H1 (cell line): Measurements from ENCODE around the gene NKIRAS2. TPM values are rescaled to one million over a fixed set of nuclear protein-coding genes. Genes with fewer than 3 reads are reported as not detected.

Source experiments
- JUN ChIP-seq: IDR thresholded peaks from 2 replicates; pipeline ENCODE4 v1.6.1; 2011; ENCODE audit warnings: low read depth, mild to moderate bottlenecking, improper control_type of control experiment, low read length
- SUZ12 ChIP-seq: fragments of 200-600 bp; sonication (generic); IDR thresholded peaks from 2 replicates; pipeline ENCODE4 v1.6.1; 2012; ENCODE audit warnings: mild to moderate bottlenecking, inconsistent platforms, low read length, moderate library complexity, mixed read lengths
- TAF1 ChIP-seq: IDR thresholded peaks from 2 replicates; pipeline ENCODE4 v1.6.1; 2011; ENCODE audit warnings: mild to moderate bottlenecking, low read depth, low read length
- TEAD4 ChIP-seq: IDR thresholded peaks from 2 replicates; pipeline ENCODE4 v1.6.1; 2012; ENCODE audit warnings: low read depth, low read length, inconsistent platforms, mixed read lengths
- polyA plus RNA-seq, 7 experiments: library from polyadenylated mRNA; depleted of rRNA in 3 of 7; stranded (reverse) in 5 of 7; unstranded in 2 of 7; fragments of >200 nt in 5 of 7; fragments of 200-250 nt in 2 of 7; gene quantifications; 1 replicate in 5 of 7; 2 replicates in 1 of 7; 4 replicates in 1 of 7; pipeline versions ENCODE4 v1.2.1 to v1.2.3, GENCODE V29; 2011 to 2013; ENCODE audit warnings: missing spikeins in 2 of 7, mixed read lengths in 2 of 7
- total RNA-seq: library from RNA; stranded (reverse); fragmentation: NEBNext Ultra II Directional; extraction: Animal tissue kit (Norgen Biotek cat#: 25700); gene quantifications from 2 replicates; pipeline ENCODE4 v1.2.1, GENCODE V29; 2021
- TF ChIP-seq, protein P1 (sequence below): fragments of 300-600 bp; sonication (generic); IDR thresholded peaks from 2 replicates; pipeline ENCODE4 v1.7.1; 2012; ENCODE audit warnings: low read length, moderate library complexity, mild to moderate bottlenecking, inconsistent platforms; ENCODE audit not compliant: insufficient replicate concordance

NKIRAS2 gene
- total and polyA plus RNA-seq, 2 of the 8 experiments (the other 6 are each of a cell fraction or from before 2014, with no cell fraction given) = 34.5 to 51.1 TPM

DNA sequence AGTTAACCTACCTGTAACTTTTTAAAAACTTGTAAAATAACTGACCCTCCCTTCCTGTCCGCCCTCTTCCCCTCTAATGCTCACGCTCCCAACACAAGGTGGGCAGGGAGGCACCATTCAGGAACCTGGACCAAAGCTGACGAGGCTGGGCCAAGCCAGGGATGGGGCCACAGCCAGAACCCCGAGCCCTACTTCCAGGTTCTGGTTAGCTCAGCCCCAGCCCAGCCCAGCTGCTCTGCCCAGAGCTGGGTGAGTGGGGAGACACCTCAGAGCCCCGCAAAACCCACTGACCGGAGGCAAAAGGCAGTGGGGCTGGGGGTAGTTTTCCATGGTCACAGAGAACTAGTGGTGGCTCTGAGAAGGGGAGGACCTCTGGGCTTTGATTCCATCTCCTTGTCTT is 45.9 kb upstream of the NKIRAS2 start (continued):
- TF ChIP-seq, protein P1, sequence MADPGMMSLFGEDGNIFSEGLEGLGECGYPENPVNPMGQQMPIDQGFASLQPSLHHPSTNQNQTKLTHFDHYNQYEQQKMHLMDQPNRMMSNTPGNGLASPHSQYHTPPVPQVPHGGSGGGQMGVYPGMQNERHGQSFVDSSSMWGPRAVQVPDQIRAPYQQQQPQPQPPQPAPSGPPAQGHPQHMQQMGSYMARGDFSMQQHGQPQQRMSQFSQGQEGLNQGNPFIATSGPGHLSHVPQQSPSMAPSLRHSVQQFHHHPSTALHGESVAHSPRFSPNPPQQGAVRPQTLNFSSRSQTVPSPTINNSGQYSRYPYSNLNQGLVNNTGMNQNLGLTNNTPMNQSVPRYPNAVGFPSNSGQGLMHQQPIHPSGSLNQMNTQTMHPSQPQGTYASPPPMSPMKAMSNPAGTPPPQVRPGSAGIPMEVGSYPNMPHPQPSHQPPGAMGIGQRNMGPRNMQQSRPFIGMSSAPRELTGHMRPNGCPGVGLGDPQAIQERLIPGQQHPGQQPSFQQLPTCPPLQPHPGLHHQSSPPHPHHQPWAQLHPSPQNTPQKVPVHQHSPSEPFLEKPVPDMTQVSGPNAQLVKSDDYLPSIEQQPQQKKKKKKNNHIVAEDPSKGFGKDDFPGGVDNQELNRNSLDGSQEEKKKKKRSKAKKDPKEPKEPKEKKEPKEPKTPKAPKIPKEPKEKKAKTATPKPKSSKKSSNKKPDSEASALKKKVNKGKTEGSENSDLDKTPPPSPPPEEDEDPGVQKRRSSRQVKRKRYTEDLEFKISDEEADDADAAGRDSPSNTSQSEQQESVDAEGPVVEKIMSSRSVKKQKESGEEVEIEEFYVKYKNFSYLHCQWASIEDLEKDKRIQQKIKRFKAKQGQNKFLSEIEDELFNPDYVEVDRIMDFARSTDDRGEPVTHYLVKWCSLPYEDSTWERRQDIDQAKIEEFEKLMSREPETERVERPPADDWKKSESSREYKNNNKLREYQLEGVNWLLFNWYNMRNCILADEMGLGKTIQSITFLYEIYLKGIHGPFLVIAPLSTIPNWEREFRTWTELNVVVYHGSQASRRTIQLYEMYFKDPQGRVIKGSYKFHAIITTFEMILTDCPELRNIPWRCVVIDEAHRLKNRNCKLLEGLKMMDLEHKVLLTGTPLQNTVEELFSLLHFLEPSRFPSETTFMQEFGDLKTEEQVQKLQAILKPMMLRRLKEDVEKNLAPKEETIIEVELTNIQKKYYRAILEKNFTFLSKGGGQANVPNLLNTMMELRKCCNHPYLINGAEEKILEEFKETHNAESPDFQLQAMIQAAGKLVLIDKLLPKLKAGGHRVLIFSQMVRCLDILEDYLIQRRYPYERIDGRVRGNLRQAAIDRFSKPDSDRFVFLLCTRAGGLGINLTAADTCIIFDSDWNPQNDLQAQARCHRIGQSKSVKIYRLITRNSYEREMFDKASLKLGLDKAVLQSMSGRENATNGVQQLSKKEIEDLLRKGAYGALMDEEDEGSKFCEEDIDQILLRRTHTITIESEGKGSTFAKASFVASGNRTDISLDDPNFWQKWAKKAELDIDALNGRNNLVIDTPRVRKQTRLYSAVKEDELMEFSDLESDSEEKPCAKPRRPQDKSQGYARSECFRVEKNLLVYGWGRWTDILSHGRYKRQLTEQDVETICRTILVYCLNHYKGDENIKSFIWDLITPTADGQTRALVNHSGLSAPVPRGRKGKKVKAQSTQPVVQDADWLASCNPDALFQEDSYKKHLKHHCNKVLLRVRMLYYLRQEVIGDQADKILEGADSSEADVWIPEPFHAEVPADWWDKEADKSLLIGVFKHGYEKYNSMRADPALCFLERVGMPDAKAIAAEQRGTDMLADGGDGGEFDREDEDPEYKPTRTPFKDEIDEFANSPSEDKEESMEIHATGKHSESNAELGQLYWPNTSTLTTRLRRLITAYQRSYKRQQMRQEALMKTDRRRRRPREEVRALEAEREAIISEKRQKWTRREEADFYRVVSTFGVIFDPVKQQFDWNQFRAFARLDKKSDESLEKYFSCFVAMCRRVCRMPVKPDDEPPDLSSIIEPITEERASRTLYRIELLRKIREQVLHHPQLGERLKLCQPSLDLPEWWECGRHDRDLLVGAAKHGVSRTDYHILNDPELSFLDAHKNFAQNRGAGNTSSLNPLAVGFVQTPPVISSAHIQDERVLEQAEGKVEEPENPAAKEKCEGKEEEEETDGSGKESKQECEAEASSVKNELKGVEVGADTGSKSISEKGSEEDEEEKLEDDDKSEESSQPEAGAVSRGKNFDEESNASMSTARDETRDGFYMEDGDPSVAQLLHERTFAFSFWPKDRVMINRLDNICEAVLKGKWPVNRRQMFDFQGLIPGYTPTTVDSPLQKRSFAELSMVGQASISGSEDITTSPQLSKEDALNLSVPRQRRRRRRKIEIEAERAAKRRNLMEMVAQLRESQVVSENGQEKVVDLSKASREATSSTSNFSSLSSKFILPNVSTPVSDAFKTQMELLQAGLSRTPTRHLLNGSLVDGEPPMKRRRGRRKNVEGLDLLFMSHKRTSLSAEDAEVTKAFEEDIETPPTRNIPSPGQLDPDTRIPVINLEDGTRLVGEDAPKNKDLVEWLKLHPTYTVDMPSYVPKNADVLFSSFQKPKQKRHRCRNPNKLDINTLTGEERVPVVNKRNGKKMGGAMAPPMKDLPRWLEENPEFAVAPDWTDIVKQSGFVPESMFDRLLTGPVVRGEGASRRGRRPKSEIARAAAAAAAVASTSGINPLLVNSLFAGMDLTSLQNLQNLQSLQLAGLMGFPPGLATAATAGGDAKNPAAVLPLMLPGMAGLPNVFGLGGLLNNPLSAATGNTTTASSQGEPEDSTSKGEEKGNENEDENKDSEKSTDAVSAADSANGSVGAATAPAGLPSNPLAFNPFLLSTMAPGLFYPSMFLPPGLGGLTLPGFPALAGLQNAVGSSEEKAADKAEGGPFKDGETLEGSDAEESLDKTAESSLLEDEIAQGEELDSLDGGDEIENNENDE = no peak
- no peak for TF ChIP-seq TEAD4
- TF ChIP-seq SUZ12 = no peak
- TF ChIP-seq JUN = no peak
- TF ChIP-seq TAF1 = no peak
- TF ChIP-seq, all 59 proteins: peak for 0
